OCI-LY1 (cell line): ENCODE results near the gene TECTA.
"Not testable (repeated sequence)": the region's sequence is repeated elsewhere in the genome, so short reads cannot be mapped to it uniquely, and the experiment has no call there.

Source experiments
- H2AFZ ChIP-seq: fragments of 200-600 bp; sonication (generic), shearing (Covaris generic); 2 replicates; pipeline ENCODE4 v1.6.0; 2014; ENCODE audit warnings: antibody characterized with exemption, mild to moderate bottlenecking, low read length
- H3F3A ChIP-seq: fragments of 200-600 bp; sonication (generic), shearing (Covaris generic); 2 replicates; pipeline ENCODE4 v1.6.0; 2014; ENCODE audit warnings: mild to moderate bottlenecking, antibody characterized with exemption, low read length, moderate library complexity; ENCODE audit not compliant: insufficient read depth
- H3K27ac ChIP-seq: fragments of 200-600 bp; sonication (generic); 2 replicates; pipeline ENCODE4 v1.5.1; 2014; ENCODE audit warnings: low read length, mixed run types, mild to moderate bottlenecking, low read depth; ENCODE audit not compliant: poor library complexity, severe bottlenecking
- H3K27me3 ChIP-seq: fragments of 200-600 bp; sonication (generic); 2 replicates; pipeline ENCODE4 v1.6.0; 2014; ENCODE audit warnings: antibody characterized with exemption, mild to moderate bottlenecking, low read length, moderate library complexity; ENCODE audit not compliant: insufficient read depth
- H3K36me3 ChIP-seq: fragments of 200-600 bp; sonication (generic); 2 replicates; pipeline ENCODE4 v1.6.1; 2014; ENCODE audit warnings: mild to moderate bottlenecking, antibody characterized with exemption, low read length, moderate library complexity, mixed read lengths; ENCODE audit not compliant: insufficient read depth
- H3K4me1 ChIP-seq: fragments of 200-600 bp; sonication (generic); 2 replicates; pipeline ENCODE4 v1.5.1; 2014; ENCODE audit warnings: mild to moderate bottlenecking, low read length, moderate library complexity; ENCODE audit not compliant: insufficient read depth, severe bottlenecking
- H3K4me2 ChIP-seq: fragments of 200-600 bp; sonication (generic), shearing (Covaris generic); 2 replicates; pipeline ENCODE4 v1.6.1; 2014; ENCODE audit warnings: low read length
- H3K4me3 ChIP-seq: fragments of 200-600 bp; sonication (generic); 2 replicates; pipeline ENCODE4 v1.5.1; 2014; ENCODE audit warnings: low read length, low read depth, mild to moderate bottlenecking, mixed read lengths; ENCODE audit not compliant: poor library complexity, severe bottlenecking
- H3K79me2 ChIP-seq: fragments of 200-600 bp; shearing (Covaris generic); 2 replicates; pipeline ENCODE4 v1.6.1; 2016; ENCODE audit warnings: mixed run types, low read length, mixed read lengths; ENCODE audit not compliant: insufficient read depth
- H3K9ac ChIP-seq: fragments of 200-600 bp; sonication (generic), shearing (Covaris generic); 2 replicates; pipeline ENCODE4 v1.6.1; 2014; ENCODE audit warnings: mild to moderate bottlenecking, low read length, mixed read lengths
- H3K9me2 ChIP-seq: fragments of 200-600 bp; sonication (generic), shearing (Covaris generic); 2 replicates; pipeline ENCODE4 v1.6.1; 2014; ENCODE audit warnings: low read depth, mild to moderate bottlenecking, low read length, mixed read lengths
- H3K9me3 ChIP-seq: fragments of 200-600 bp; shearing (Covaris generic); 2 replicates; pipeline ENCODE4 v1.6.1; 2014; ENCODE audit warnings: low read length, mixed read lengths
- H4K20me1 ChIP-seq: fragments of 200-600 bp; sonication (generic), shearing (Covaris generic); 2 replicates; pipeline ENCODE4 v1.6.0; 2016; ENCODE audit warnings: mild to moderate bottlenecking, low read length; ENCODE audit not compliant: insufficient read depth
- CTCF ChIP-seq: fragments of 200-600 bp; sonication (generic), shearing (Covaris generic); IDR thresholded peaks from 2 replicates; pipeline ENCODE4 v1.5.1; 2017; ENCODE audit warnings: mild to moderate bottlenecking, antibody characterized with exemption, low read length, moderate library complexity, mixed read lengths
- EZH2 ChIP-seq: fragments of 200-600 bp; sonication (generic), shearing (Covaris generic); IDR thresholded peaks from 2 replicates; pipeline ENCODE4 v1.8.0; 2017; ENCODE audit warnings: borderline replicate concordance, mixed run types, mild to moderate bottlenecking, antibody characterized with exemption, low read length, moderate library complexity, mixed read lengths

TECTA gene

GRCh38 chr11:121237686-121238658 lies 136.9 kb downstream of the TECTA start:
- Histone ChIP-seq H3K9me3 (no peaks in the 10 kb centered on the region), H3K9me2 (no peaks in the 10 kb centered on the region), H3K27ac (peak overlapping the region; percentile 44), H3K9ac (no peak overlapping the region), H3K4me3 (peak overlapping the region; percentile 34), H3K4me1 (peaks cover 16% of the 10 kb centered on the region), H4K20me1 (no peaks in the 10 kb centered on the region), H3F3A (no peaks in the 10 kb centered on the region), H3K27me3 (no peaks in the 10 kb centered on the region), H3K4me2 (peak overlapping the region; percentile 63), H2AFZ (0 out of 2 replicates have a peak overlapping the region, but pooled peaks have one; percentile 55), H3K36me3 (no peaks in the 10 kb centered on the region; the same call in 1 of the 2 replicates), H3K79me2 (no peaks in the 10 kb centered on the region)
- TF ChIP-seq CTCF, result no peak
- TF ChIP-seq EZH2, result no peak

DNA sequence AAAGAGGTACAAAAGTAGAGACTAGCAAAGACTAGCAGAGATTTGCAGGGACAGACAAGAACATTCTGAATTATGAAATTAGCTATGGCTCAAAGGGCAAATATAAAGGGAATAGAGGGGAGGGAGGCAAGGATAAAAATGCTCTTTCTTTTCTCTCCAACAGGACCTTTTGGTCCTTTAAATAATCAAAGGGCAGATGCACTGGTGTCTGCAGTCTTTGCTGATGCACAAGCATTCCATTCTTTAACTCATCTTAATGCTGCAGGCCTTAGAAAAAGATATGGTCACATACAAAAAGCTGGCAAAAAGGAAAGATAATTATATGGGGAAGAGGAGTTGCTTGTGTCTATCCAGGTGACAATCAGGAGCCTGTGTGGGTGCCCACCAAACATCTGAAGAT lies 137.9 kb downstream of the TECTA start:
- Histone ChIP-seq H3F3A (no peaks in the 10 kb centered on the region), H3K27me3 (no peaks in the 10 kb centered on the region), H3K27ac (no peak overlapping the region), H3K36me3 (no peaks in the 10 kb centered on the region; the same call in 1 of the 2 replicates), H3K9ac (no peak overlapping the region), H3K4me3 (no peak overlapping the region), H3K9me2 (no peaks in the 10 kb centered on the region), H3K4me1 (peaks cover 16% of the 10 kb centered on the region), H3K9me3 (no peaks in the 10 kb centered on the region), H3K79me2 (no peaks in the 10 kb centered on the region), H2AFZ (no peak overlapping the region), H3K4me2 (no peak overlapping the region), H4K20me1 (no peaks in the 10 kb centered on the region)
- TF ChIP-seq EZH2 (no peak), CTCF (no peak)

DNA sequence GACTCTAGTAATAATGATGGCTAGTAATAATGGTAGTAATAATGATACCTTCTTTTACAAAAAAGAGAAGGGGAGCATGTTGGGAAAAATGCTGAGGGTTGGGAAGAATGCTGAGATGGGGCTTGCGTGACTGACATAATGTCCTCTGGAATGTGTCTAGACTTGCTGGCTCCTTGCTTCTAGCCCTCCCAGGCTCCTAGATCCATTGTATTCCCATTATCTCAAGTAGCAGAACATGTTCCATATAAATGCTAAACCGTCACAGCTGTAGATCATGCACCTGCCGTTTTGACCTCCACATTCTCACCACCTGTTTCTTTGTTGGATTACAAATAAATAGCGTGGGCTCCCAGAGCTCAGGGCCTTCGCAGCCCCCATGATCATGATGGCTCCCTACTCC lies 139.0 kb downstream of the TECTA start:
- not testable (repeated sequence) for H3K9ac ChIP-seq, H3K9me3 ChIP-seq, H3K4me2 ChIP-seq, H4K20me1 ChIP-seq, H3K4me3 ChIP-seq, H3K36me3 ChIP-seq, H2AFZ ChIP-seq, H3K27ac ChIP-seq, H3F3A ChIP-seq, H3K9me2 ChIP-seq, H3K79me2 ChIP-seq, H3K27me3 ChIP-seq
- H3K4me1 ChIP-seq, result peaks cover 16% of the 10 kb centered on the region
